Pons (tissue), 1 donor: ENCODE data around the gene SLC8A1.

Source experiments
- DNase-seq: peaks from one replicate; pipeline ENCODE4 v3.0.0-alpha.2; 2016; ENCODE audit warnings: low spot score

The SLC8A1 gene

GRCh38 chr2:40270372-40270771 lies 181.5 kb downstream of the SLC8A1 start:
- no peak for DNase-seq

GRCh38 chr2:40268566-40268965 lies 183.3 kb downstream of the SLC8A1 start:
- DNase-seq: no peak

GRCh38 chr2:40266201-40266600 lies 185.7 kb downstream of the SLC8A1 start:
- DNase-seq: no peak

- DNase-seq: no peak
Observed at GRCh38 chr2:40265602-40266001, 186.3 kb downstream of the SLC8A1 start.

- no peak for DNase-seq
Observed at GRCh38 chr2:40261042-40261441, 190.8 kb downstream of the SLC8A1 start.

GRCh38 chr2:40260437-40260836 lies 191.5 kb downstream of the SLC8A1 start:
- no peak for DNase-seq

- DNase-seq: no peak
Observed at GRCh38 chr2:40259900-40260299, 192.0 kb downstream of the SLC8A1 start.

GRCh38 chr2:40258135-40258457 lies 193.8 kb downstream of the SLC8A1 start:
- no peak for DNase-seq

GRCh38 chr2:40257340-40258134 lies 194.4 kb downstream of the SLC8A1 start:
- no peak for DNase-seq

- no peak for DNase-seq
Observed at GRCh38 chr2:40256649-40257048, 195.2 kb downstream of the SLC8A1 start.

GRCh38 chr2:40256008-40256407 lies 195.9 kb downstream of the SLC8A1 start:
- no peak for DNase-seq

- no peak for DNase-seq
Observed at GRCh38 chr2:40255103-40255502, 196.8 kb downstream of the SLC8A1 start.

- DNase-seq: no peak
Observed at GRCh38 chr2:40254611-40255010, 197.3 kb downstream of the SLC8A1 start.

- DNase-seq: no peak
Observed at GRCh38 chr2:40251137-40251536, 200.8 kb downstream of the SLC8A1 start.

- DNase-seq: no peak
Observed at GRCh38 chr2:40249577-40249976, 202.3 kb downstream of the SLC8A1 start.

GRCh38 chr2:40248294-40248693 lies 203.6 kb downstream of the SLC8A1 start:
- no peak for DNase-seq

- DNase-seq: peak; percentile 45
Observed at GRCh38 chr2:40244675-40245074, 207.2 kb downstream of the SLC8A1 start.

GRCh38 chr2:40244251-40244650 lies 207.6 kb downstream of the SLC8A1 start:
- no peak for DNase-seq

- DNase-seq: no peak
Observed at GRCh38 chr2:40243581-40244187, 208.2 kb downstream of the SLC8A1 start.

- no peak for DNase-seq
Observed at GRCh38 chr2:40242315-40242714, 209.6 kb downstream of the SLC8A1 start.

GRCh38 chr2:40240070-40240469 lies 211.8 kb downstream of the SLC8A1 start:
- no peak for DNase-seq

GRCh38 chr2:40230707-40231432 lies 221.0 kb downstream of the SLC8A1 start:
- no peak for DNase-seq

GRCh38 chr2:40230186-40230585 lies 221.7 kb downstream of the SLC8A1 start:
- no peak for DNase-seq
